Osteoblast (primary cell): ENCODE measurements around the gene SLC22A9. TPM values are rescaled to one million over a fixed set of nuclear protein-coding genes. Genes with fewer than 3 reads are reported as not detected.
"Not testable (repeated sequence)": the region's sequence is repeated elsewhere in the genome, so short reads cannot be mapped to it uniquely, and the experiment has no call there.

Source experiments
- DNase-seq: peaks from one replicate; pipeline ENCODE4 v3.0.0; 2011; ENCODE audit warnings: low spot score, mixed read lengths; ENCODE audit not compliant: insufficient read length; ENCODE audit errors: missing footprints
- H2AFZ ChIP-seq: 2 replicates; pipeline ENCODE4 v1.6.0; 2011; ENCODE audit warnings: mild to moderate bottlenecking, low read length
- H3K27ac ChIP-seq: 2 replicates; pipeline ENCODE4 v1.5.1; 2011; ENCODE audit warnings: mild to moderate bottlenecking, low read depth, low read length, moderate library complexity
- H3K27me3 ChIP-seq: 2 replicates; pipeline ENCODE4 v1.6.0; 2012; ENCODE audit warnings: mild to moderate bottlenecking, control low read depth, inconsistent platforms, low read length, moderate library complexity; ENCODE audit not compliant: insufficient read depth
- H3K36me3 ChIP-seq: 2 replicates; pipeline ENCODE4 v1.5.1; 2011; ENCODE audit warnings: mild to moderate bottlenecking, low read length, control low read depth, moderate library complexity; ENCODE audit not compliant: insufficient read depth
- H3K4me1 ChIP-seq: 2 replicates; pipeline ENCODE4 v1.5.1; 2011; ENCODE audit warnings: mild to moderate bottlenecking, low read length, control low read depth, moderate library complexity; ENCODE audit not compliant: insufficient read depth
- H3K4me2 ChIP-seq: 2 replicates; pipeline ENCODE4 v1.6.0; 2011; ENCODE audit warnings: mild to moderate bottlenecking, low read length; ENCODE audit not compliant: insufficient read depth
- H3K4me3 ChIP-seq: fragments of 200-600 bp; sonication (generic); 3 replicates; pipeline ENCODE4 v1.5.1; 2012; ENCODE audit warnings: mild to moderate bottlenecking, low read length, inconsistent platforms; ENCODE audit not compliant: insufficient read depth
- H3K79me2 ChIP-seq: 2 replicates; pipeline ENCODE4 v1.6.0; 2012; ENCODE audit warnings: mild to moderate bottlenecking, low read length, control low read depth, inconsistent platforms; ENCODE audit not compliant: insufficient read depth
- H3K9me3 ChIP-seq: 2 replicates; pipeline ENCODE4 v1.5.1; 2011; ENCODE audit warnings: low read depth, low read length, control low read depth
- H4K20me1 ChIP-seq: 2 replicates; pipeline ENCODE4 v1.6.0; 2012; ENCODE audit warnings: mild to moderate bottlenecking, low read length, control low read depth; ENCODE audit not compliant: insufficient read depth
- CTCF ChIP-seq: IDR thresholded peaks from 2 replicates; pipeline ENCODE4 v1.5.1; 2011; ENCODE audit warnings: mild to moderate bottlenecking, low read depth, low read length, moderate library complexity; ENCODE audit errors: extremely low read depth
- total RNA-seq: library from RNA; depleted of rRNA; stranded (reverse); fragments of >200 nt; gene quantifications from 2 replicates; pipeline ENCODE4 v1.2.3, GENCODE V29; 2012

Gene SLC22A9
- total RNA-seq, 1 donor: not detected

GRCh38 chr11:63427971-63428508 lies 58.5 kb downstream of the SLC22A9 start:
- H3K4me3 ChIP-seq: no peak overlapping the region
- no peak overlapping the region for H2AFZ ChIP-seq
- no peak overlapping the region for H3K4me2 ChIP-seq
- H3K9me3 ChIP-seq: no peaks in the 10 kb centered on the region
- no peak overlapping the region for H3K27ac ChIP-seq
- no peaks in the 10 kb centered on the region for H3K4me1 ChIP-seq
- no peaks in the 10 kb centered on the region for H3K79me2 ChIP-seq
- TF ChIP-seq CTCF: no peak
- no peak for DNase-seq
- H3K27me3 ChIP-seq: no peaks in the 10 kb centered on the region
- no peaks in the 10 kb centered on the region for H4K20me1 ChIP-seq
- H3K36me3 ChIP-seq: no peaks in the 10 kb centered on the region

- H4K20me1 ChIP-seq, H3K79me2 ChIP-seq, H3K4me2 ChIP-seq, H3K4me1 ChIP-seq, H3K27me3 ChIP-seq, H3K9me3 ChIP-seq, DNase-seq, H3K36me3 ChIP-seq, H3K4me3 ChIP-seq, H2AFZ ChIP-seq, H3K27ac ChIP-seq: not testable (repeated sequence)
Observed at GRCh38 chr11:63430731-63431130, 61.1 kb downstream of the SLC22A9 start.

- not testable (repeated sequence) for H3K27ac ChIP-seq, H3K9me3 ChIP-seq, DNase-seq, H4K20me1 ChIP-seq, H3K4me3 ChIP-seq, H3K4me2 ChIP-seq, H3K4me1 ChIP-seq, H3K79me2 ChIP-seq, H3K27me3 ChIP-seq, H2AFZ ChIP-seq, H3K36me3 ChIP-seq
Observed at GRCh38 chr11:63435351-63435750, 65.8 kb downstream of the SLC22A9 start.

- not testable (repeated sequence) for H3K4me2 ChIP-seq, DNase-seq, H3K4me1 ChIP-seq, H3K79me2 ChIP-seq, H3K36me3 ChIP-seq, H3K27me3 ChIP-seq, H2AFZ ChIP-seq, H4K20me1 ChIP-seq, H3K4me3 ChIP-seq, H3K9me3 ChIP-seq, H3K27ac ChIP-seq
Observed at GRCh38 chr11:63435831-63436230, 66.2 kb downstream of the SLC22A9 start.

- H3K27me3 ChIP-seq: no peaks in the 10 kb centered on the region
- H3K27ac ChIP-seq: no peak overlapping the region
- H3K79me2 ChIP-seq: no peaks in the 10 kb centered on the region
- peaks cover 3% of the 10 kb centered on the region for H3K4me1 ChIP-seq
- no peak overlapping the region for H2AFZ ChIP-seq
- DNase-seq: peak; percentile 17
- H3K4me2 ChIP-seq: no peak overlapping the region
- H3K9me3 ChIP-seq: no peaks in the 10 kb centered on the region
- no peak overlapping the region for H3K4me3 ChIP-seq
- H4K20me1 ChIP-seq: no peaks in the 10 kb centered on the region
- no peak for TF ChIP-seq CTCF
- no peaks in the 10 kb centered on the region for H3K36me3 ChIP-seq
Observed at GRCh38 chr11:63443714-63444113, 74.1 kb downstream of the SLC22A9 start.
